T-cell (primary cell): ENCODE measurements around the gene CCDC148. TPM values are rescaled to one million over a fixed set of nuclear protein-coding genes. Genes with fewer than 3 reads are reported as not detected.

Source experiments
- ATAC-seq, 4 experiments: fragments of 200-7000 bp in 3 of 4; fragments of 150-1000 bp in 1 of 4; cut with Tn5 transposase; replicated peaks in 1 of 4; 1 replicate in 3 of 4; 2 replicates in 1 of 4; pipeline ENCODE4 v1.10.0; 2021; ENCODE audit warnings: moderate library complexity in 3 of 4, mild to moderate bottlenecking in 2 of 4, moderate number of reproducible peaks in 1 of 4
- CTCF ChIA-PET, 2 donors: fragments of 300-600 bp; sonication (Branson Sonifier 250); formaldehyde crosslinking; loops; one replicate each; lab custom pipeline; 2022; ENCODE audit warnings: antibody characterized with exemption in 2 of 2; lab: Charles Lee
- POLR2A ChIA-PET, 2 donors: fragments of 300-600 bp; sonication (Branson Sonifier 250); formaldehyde crosslinking; loops; one replicate each; lab custom pipeline; 2022; ENCODE audit warnings: antibody characterized with exemption in 2 of 2; lab: Charles Lee
- DNase-seq, 35 experiments: peaks; one replicate each; pipeline versions ENCODE4 v3.0.0 to v3.0.0-alpha.2; 2013 to 2023
- H3K27ac ChIP-seq: one replicate; pipeline ENCODE4 v1.5.1; 2013; ENCODE audit warnings: low read length
- H3K27me3 ChIP-seq, 2 experiments: replicated peaks in 1 of 2; 1 replicate in 1 of 2; 2 replicates in 1 of 2; pipeline versions ENCODE4 v1.6.1 to v1.7.0; 2013; ENCODE audit warnings: low read length in 1 of 2, mixed read lengths in 1 of 2; ENCODE audit not compliant: control insufficient read depth in 2 of 2, insufficient read depth in 2 of 2; ENCODE audit errors: extremely low read depth in 1 of 2
- H3K36me3 ChIP-seq, 2 donors: 1 replicate in 1 of 2; 2 replicates in 1 of 2; pipeline versions ENCODE4 v1.6.1 to v1.7.0; 2013; ENCODE audit warnings: low read length in 1 of 2; ENCODE audit not compliant: control insufficient read depth in 2 of 2, insufficient read depth in 1 of 2; ENCODE audit errors: extremely low read depth in 1 of 2
- H3K4me1 ChIP-seq, 2 experiments: 1 replicate in 1 of 2; 2 replicates in 1 of 2; pipeline versions ENCODE4 v1.6.1 to v1.7.0; 2013; ENCODE audit warnings: low read length in 2 of 2, mixed read lengths in 1 of 2; ENCODE audit not compliant: insufficient read depth in 2 of 2, control insufficient read depth in 1 of 2; ENCODE audit errors: extremely low read depth in 1 of 2
- H3K4me3 ChIP-seq, 2 donors: 1 replicate in 1 of 2; 2 replicates in 1 of 2; pipeline versions ENCODE4 v1.5.1 to v1.7.0; 2013; ENCODE audit warnings: mild to moderate bottlenecking in 2 of 2, low read length in 1 of 2, moderate library complexity in 1 of 2; ENCODE audit not compliant: control insufficient read depth in 1 of 2; ENCODE audit errors: extremely low read depth in 1 of 2
- H3K9me3 ChIP-seq: 2 replicates; pipeline ENCODE4 v1.7.0; 2013
- H3K27ac Mint-ChIP-seq, 2 donors: one replicate each; pipeline ENCODE4 v1.8.0; 2020 to 2021; ENCODE audit warnings: mild to moderate bottlenecking in 2 of 2, mixed read lengths in 2 of 2
- H3K27me3 Mint-ChIP-seq, 2 donors: one replicate each; pipeline ENCODE4 v1.8.0; 2021 to 2022; ENCODE audit warnings: mixed read lengths in 2 of 2
- H3K36me3 Mint-ChIP-seq: one replicate; pipeline ENCODE4 v1.8.0; 2021; ENCODE audit warnings: mixed read lengths
- H3K4me1 Mint-ChIP-seq, 3 donors: one replicate each; pipeline ENCODE4 v1.8.0; 2020 to 2022; ENCODE audit warnings: mixed read lengths in 3 of 3, mild to moderate bottlenecking in 1 of 3
- H3K4me3 Mint-ChIP-seq, 3 donors: one replicate each; pipeline ENCODE4 v1.8.0; 2020 to 2022; ENCODE audit warnings: mild to moderate bottlenecking in 3 of 3, mixed read lengths in 3 of 3, moderate library complexity in 3 of 3
- H3K9me3 Mint-ChIP-seq, 3 donors: one replicate each; pipeline ENCODE4 v1.8.0; 2020 to 2022; ENCODE audit warnings: mixed read lengths in 3 of 3
- WGBS: methylation state at CpG from one replicate; pipeline ENCODE4 v1.1.5; 2013; ENCODE audit warnings: missing lambda C conversion rate; ENCODE audit not compliant: insufficient coverage; 5-methylcytosine and 5-hydroxymethylcytosine counted together
- total RNA-seq, 35 experiments: library from RNA in 6 of 35; stranded (reverse) in 6 of 35; fragments of 120-200 nt in 1 of 35; gene quantifications; one replicate each; pipeline versions ENCODE4 v1.2.1 to v1.2.4 and lab custom pipeline; 2013 to 2026

CCDC148 gene
- total RNA-seq, 5 donors from 2014 or later (not counting 1 experiment from before 2014, with no cell fraction given), result not detected

- DNase-seq, result no peak
- Histone ChIP-seq H3K36me3 (no peaks in the 10 kb centered on the region), H3K27ac (no peak overlapping the region), H3K4me1 (peaks cover 0 to 2% of the 10 kb centered on the region in 2 experiments), H3K9me3 (no peaks in the 10 kb centered on the region), H3K27me3 (peaks cover 0 to 4% of the 10 kb centered on the region in 2 experiments), H3K4me3 (no peak overlapping the region)
- no peaks in the 10 kb centered on the region for H3K9me3 Mint-ChIP-seq
- POLR2A ChIA-PET, result no interaction called here
- H3K4me3 Mint-ChIP-seq, result no peak overlapping the region
- 77% methylated on average over 2 of the region's 3 CpGs for WGBS
- no peak overlapping the region for H3K27ac Mint-ChIP-seq
- peaks cover 4 to 6% (median 5%) of the 10 kb centered on the region in 3 donors for H3K4me1 Mint-ChIP-seq
- CTCF ChIA-PET, result no interaction called here
- no peaks in the 10 kb centered on the region for H3K36me3 Mint-ChIP-seq
- peaks cover 21 to 24% of the 10 kb centered on the region in 2 donors for H3K27me3 Mint-ChIP-seq
- no peak for ATAC-seq
Observed at GRCh38 chr2:158184556-158185343, 271.8 kb downstream of the CCDC148 start.

- Histone ChIP-seq H3K27me3 (peaks cover 0 to 4% of the 10 kb centered on the region in 2 experiments), H3K4me1 (no peaks in the 10 kb centered on the region), H3K36me3 (no peaks in the 10 kb centered on the region), H3K27ac (no peak overlapping the region), H3K4me3 (no peak overlapping the region), H3K9me3 (no peaks in the 10 kb centered on the region)
- H3K4me3 Mint-ChIP-seq, result no peak overlapping the region
- ATAC-seq (no peak), DNase-seq (no peak)
- no peaks in the 10 kb centered on the region for H3K36me3 Mint-ChIP-seq
- H3K4me1 Mint-ChIP-seq, result no peaks in the 10 kb centered on the region
- ChIA-PET POLR2A (no interaction called here), CTCF (no interaction called here)
- WGBS, result 60% methylated on average over 1 of the region's 1 CpG
- peaks cover 21 to 25% of the 10 kb centered on the region in 2 donors for H3K27me3 Mint-ChIP-seq
- H3K27ac Mint-ChIP-seq, result no peak overlapping the region
- no peaks in the 10 kb centered on the region for H3K9me3 Mint-ChIP-seq
Observed at GRCh38 chr2:158184001-158184400, 272.6 kb downstream of the CCDC148 start.

DNA sequence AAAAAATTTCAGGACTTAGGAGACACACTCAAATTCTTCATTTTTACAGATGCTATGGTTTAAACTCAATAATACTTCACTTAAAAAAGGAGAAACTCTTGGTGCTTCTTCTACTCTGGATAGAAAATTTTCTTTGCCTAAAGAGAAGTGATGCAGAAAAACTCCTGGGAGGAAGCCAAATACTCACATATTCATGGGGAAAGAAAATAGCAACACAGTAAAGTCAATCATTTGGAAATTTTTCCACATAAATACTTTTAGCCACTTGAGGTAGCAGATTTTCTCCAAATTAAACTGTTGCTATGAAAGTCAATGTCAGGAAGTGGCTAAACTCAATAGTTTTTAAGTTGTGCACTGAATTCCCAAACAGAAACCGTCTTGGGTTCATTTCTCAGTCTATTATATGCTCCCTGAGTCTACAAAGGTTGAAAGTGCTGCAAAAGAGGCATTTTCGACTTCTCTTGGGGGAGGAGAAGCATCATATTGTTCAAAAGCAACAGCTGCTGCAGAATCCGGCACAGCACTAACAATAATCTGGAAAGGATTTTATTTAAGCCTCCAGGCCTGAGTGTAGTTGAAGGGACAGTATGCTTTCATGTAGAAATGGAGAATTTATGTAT lies 273.8 kb downstream of the CCDC148 start:
- WGBS, result 60% methylated on average over 2 of the region's 3 CpGs
- no peak overlapping the region for H3K27ac Mint-ChIP-seq
- H3K9me3 Mint-ChIP-seq, result no peaks in the 10 kb centered on the region
- no peak overlapping the region for H3K4me3 Mint-ChIP-seq
- H3K36me3 Mint-ChIP-seq, result no peaks in the 10 kb centered on the region
- Histone ChIP-seq H3K27me3 (peaks cover 0 to 4% of the 10 kb centered on the region in 2 experiments), H3K27ac (no peak overlapping the region), H3K36me3 (no peaks in the 10 kb centered on the region), H3K9me3 (no peaks in the 10 kb centered on the region), H3K4me1 (no peaks in the 10 kb centered on the region), H3K4me3 (no peak overlapping the region)
- no peaks in the 10 kb centered on the region for H3K4me1 Mint-ChIP-seq
- ATAC-seq (no peak), DNase-seq (no peak)
- peaks cover 25 to 28% of the 10 kb centered on the region in 2 donors for H3K27me3 Mint-ChIP-seq
- CTCF ChIA-PET, result no interaction called here
- POLR2A ChIA-PET, result no interaction called here

GRCh38 chr2:158181171-158181570 lies 275.4 kb downstream of the CCDC148 start:
- Histone ChIP-seq H3K9me3 (no peaks in the 10 kb centered on the region), H3K4me1 (no peaks in the 10 kb centered on the region), H3K36me3 (no peaks in the 10 kb centered on the region), H3K27ac (no peak overlapping the region), H3K27me3 (peaks cover 0 to 4% of the 10 kb centered on the region in 2 experiments), H3K4me3 (no peak overlapping the region)
- DNase-seq, result no peak
- ATAC-seq, result no peak
- ChIA-PET POLR2A (no interaction called here), CTCF (interaction anchor here in 1 of 2 donors (2.0 kb wide), 1 partner anchor 572 kb away, joined by 17 read pairs; no protein-coding TSS in a partner anchor)
- Mint-ChIP-seq H3K36me3 (no peaks in the 10 kb centered on the region), H3K27ac (peak overlapping the region in 1 of 2 donors; percentile 1), H3K4me3 (no peak overlapping the region), H3K27me3 (peaks cover 25 to 29% of the 10 kb centered on the region in 2 donors), H3K4me1 (no peaks in the 10 kb centered on the region), H3K9me3 (no peaks in the 10 kb centered on the region)
- WGBS, result 60% methylated on average over 1 of the region's 2 CpGs

DNA sequence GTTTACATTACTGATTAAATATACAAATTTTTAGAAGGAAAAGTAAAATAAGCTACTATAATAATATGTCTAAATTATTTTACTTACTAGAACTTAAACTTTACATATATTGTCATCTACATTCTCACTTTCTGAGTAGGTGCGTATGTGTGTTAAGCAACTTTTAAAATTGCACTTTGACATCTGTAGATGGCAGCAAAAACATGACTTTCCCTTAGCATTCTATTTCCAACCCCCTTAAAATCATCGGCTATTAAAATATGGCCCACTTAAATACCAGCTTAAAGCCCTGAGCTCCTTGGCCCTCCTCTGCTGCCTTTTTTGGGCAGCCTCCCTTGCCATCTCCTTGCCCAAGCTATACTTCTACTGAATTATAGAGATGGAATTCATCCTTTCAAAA lies 276.9 kb downstream of the CCDC148 start:
- H3K9me3 ChIP-seq, result no peaks in the 10 kb centered on the region
- no peaks in the 10 kb centered on the region for H3K4me1 Mint-ChIP-seq
- DNase-seq, result peak in 1 of 35 experiments; percentile 17
- no peaks in the 10 kb centered on the region for H3K9me3 Mint-ChIP-seq
- H3K27ac ChIP-seq, result no peak overlapping the region
- no peaks in the 10 kb centered on the region for H3K36me3 Mint-ChIP-seq
- no peaks in the 10 kb centered on the region for H3K36me3 ChIP-seq
- ChIA-PET CTCF (interaction anchor here (0.7 to 2.0 kb wide), 5 partner anchors 313 to 575 kb away, joined by 3 to 17 read pairs (median 5); no protein-coding TSS in a partner anchor), POLR2A (interaction anchor here in 1 of 2 donors (0.6 kb wide), 1 partner anchor 185 kb away, joined by 3 read pairs; no protein-coding TSS in a partner anchor)
- no peak for ATAC-seq
- no peak overlapping the region for H3K4me3 ChIP-seq
- H3K27me3 ChIP-seq, result peaks cover 0 to 4% of the 10 kb centered on the region in 2 experiments
- peaks cover 34 to 36% of the 10 kb centered on the region in 2 donors for H3K27me3 Mint-ChIP-seq
- no peaks in the 10 kb centered on the region for H3K4me1 ChIP-seq
- H3K27ac Mint-ChIP-seq, result no peak overlapping the region
- 40% methylated on average over 1 of the region's 2 CpGs for WGBS
- no peak overlapping the region for H3K4me3 Mint-ChIP-seq

DNA sequence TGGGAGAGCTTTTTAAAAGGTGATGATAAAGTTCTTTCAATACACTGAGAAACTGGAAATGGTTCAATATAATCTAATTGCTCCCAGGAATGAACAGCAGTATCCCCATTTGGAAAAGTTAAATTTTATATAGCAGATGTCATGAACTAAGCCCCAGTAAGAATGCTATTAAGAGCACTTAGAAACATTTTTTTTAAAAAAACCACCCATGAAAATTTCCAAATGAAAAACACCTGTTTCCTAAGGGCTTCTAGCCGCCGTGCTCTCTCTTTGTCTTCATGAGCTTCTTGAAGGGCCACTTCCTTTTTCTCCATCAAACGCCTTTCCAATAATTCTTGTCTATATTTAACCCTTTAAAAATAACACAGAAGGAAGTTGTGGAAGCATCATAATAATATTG lies 277.9 kb downstream of the CCDC148 start:
- no peak overlapping the region for H3K27ac ChIP-seq
- H3K9me3 Mint-ChIP-seq, result no peaks in the 10 kb centered on the region
- peaks cover 0 to 4% of the 10 kb centered on the region in 2 experiments for H3K27me3 ChIP-seq
- no CpG with 5 or more reads among the region's 3 CpGs for WGBS
- H3K27ac Mint-ChIP-seq, result no peak overlapping the region
- H3K27me3 Mint-ChIP-seq, result peaks cover 36% of the 10 kb centered on the region in 2 donors
- DNase-seq, result no peak
- no peaks in the 10 kb centered on the region for H3K36me3 Mint-ChIP-seq
- no peaks in the 10 kb centered on the region for H3K9me3 ChIP-seq
- H3K4me1 Mint-ChIP-seq, result no peaks in the 10 kb centered on the region
- CTCF ChIA-PET, result interaction anchor here (0.9 to 1.1 kb wide), 2 partner anchors 567 to 576 kb away, joined by 3 to 4 read pairs; no protein-coding TSS in a partner anchor
- H3K4me3 ChIP-seq, result no peak overlapping the region
- no peak overlapping the region for H3K4me3 Mint-ChIP-seq
- no peaks in the 10 kb centered on the region for H3K4me1 ChIP-seq
- no peak for ATAC-seq
- POLR2A ChIA-PET, result no interaction called here
- H3K36me3 ChIP-seq, result no peaks in the 10 kb centered on the region
